Fibroblast of the aortic adventitia (primary cell): ENCODE measurements around the gene EXOC6. TPM values are rescaled to one million over a fixed set of nuclear protein-coding genes. Genes with fewer than 3 reads are reported as not detected.

Source experiments
- DNase-seq: peaks from one replicate; pipeline ENCODE4 v3.0.0-alpha.2; 2010; ENCODE audit warnings: low read depth
- H3K4me3 ChIP-seq: 2 replicates; pipeline ENCODE4 v1.5.1; 2011; ENCODE audit warnings: low read depth, mild to moderate bottlenecking, control low read depth, low read length, moderate library complexity
- total RNA-seq: library from RNA; depleted of rRNA; stranded (reverse); fragments of >200 nt; gene quantifications from 2 replicates; pipeline ENCODE4 v1.2.3, GENCODE V29; 2012; ENCODE audit warnings: low replicate concordance
- TF ChIP-seq, protein P1 (sequence below): IDR thresholded peaks from 2 replicates; pipeline ENCODE4 v1.5.1; 2011; ENCODE audit warnings: mild to moderate bottlenecking, low read length, control low read depth, inconsistent platforms; ENCODE audit not compliant: insufficient read depth

Gene EXOC6
- total RNA-seq, 1 donor = 16.5 TPM

DNA sequence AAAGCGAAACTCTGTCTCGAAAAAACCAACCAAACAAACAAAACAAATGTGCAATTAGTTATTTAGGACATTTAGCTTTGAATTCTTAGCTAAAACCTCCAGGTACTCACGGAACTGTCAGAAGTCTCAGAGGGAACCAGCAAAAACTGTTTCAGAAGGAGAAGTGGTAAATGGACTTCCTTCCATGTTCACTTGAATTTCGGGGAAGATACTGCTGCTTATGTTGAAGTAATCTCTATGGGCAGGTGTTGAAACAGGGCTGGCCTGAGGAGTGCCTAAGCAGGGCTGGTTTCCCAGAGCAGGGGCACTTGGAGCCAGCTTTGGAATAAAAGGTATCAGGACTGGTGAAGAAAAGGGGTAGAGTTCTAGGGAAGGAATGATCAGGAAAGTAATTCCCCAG, 2.4 kb upstream of the EXOC6 start:
- no peak overlapping the region for H3K4me3 ChIP-seq
- no peak for DNase-seq
- TF ChIP-seq, protein P1, sequence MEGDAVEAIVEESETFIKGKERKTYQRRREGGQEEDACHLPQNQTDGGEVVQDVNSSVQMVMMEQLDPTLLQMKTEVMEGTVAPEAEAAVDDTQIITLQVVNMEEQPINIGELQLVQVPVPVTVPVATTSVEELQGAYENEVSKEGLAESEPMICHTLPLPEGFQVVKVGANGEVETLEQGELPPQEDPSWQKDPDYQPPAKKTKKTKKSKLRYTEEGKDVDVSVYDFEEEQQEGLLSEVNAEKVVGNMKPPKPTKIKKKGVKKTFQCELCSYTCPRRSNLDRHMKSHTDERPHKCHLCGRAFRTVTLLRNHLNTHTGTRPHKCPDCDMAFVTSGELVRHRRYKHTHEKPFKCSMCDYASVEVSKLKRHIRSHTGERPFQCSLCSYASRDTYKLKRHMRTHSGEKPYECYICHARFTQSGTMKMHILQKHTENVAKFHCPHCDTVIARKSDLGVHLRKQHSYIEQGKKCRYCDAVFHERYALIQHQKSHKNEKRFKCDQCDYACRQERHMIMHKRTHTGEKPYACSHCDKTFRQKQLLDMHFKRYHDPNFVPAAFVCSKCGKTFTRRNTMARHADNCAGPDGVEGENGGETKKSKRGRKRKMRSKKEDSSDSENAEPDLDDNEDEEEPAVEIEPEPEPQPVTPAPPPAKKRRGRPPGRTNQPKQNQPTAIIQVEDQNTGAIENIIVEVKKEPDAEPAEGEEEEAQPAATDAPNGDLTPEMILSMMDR = no peak

DNA sequence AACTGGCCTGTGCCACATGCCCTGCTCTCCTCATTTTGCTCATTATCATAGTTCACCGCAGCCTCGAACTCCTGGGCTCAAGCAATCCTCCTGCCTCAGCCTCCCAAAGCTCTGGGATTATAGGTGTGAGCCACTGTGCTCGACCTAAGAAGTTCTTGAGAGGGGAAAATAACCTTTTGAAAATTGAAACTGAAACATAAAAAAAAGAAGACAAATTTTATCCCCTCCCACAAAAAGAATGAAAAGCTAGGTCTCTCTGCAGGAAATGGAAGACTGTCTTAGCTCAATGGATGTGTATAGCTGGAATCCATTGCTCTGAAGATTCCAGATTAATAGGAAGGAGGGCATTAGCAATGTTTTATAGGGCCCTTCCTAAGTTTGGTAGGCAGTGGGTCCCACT, 2.0 kb upstream of the EXOC6 start:
- no peak for DNase-seq
- TF ChIP-seq, protein P1 = no peak
- H3K4me3 ChIP-seq = no peak overlapping the region

DNA sequence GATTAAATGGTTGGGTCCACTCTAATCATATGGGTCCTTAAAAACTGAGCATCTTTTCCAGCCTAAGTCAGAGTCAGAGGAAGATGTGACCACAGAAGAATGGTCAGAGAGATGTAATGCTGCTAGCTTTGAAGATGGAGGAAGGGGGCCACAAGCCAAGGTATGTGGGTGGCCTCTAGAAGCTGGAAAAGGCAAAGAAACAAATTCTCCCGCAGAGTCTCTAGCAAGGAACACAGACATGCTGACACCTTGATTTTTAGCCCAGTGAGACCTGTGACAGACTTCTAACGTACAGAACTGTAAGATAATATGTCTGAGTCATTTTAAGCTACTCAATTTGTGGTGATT, 1.5 kb upstream of the EXOC6 start:
- no peak overlapping the region for H3K4me3 ChIP-seq

DNA sequence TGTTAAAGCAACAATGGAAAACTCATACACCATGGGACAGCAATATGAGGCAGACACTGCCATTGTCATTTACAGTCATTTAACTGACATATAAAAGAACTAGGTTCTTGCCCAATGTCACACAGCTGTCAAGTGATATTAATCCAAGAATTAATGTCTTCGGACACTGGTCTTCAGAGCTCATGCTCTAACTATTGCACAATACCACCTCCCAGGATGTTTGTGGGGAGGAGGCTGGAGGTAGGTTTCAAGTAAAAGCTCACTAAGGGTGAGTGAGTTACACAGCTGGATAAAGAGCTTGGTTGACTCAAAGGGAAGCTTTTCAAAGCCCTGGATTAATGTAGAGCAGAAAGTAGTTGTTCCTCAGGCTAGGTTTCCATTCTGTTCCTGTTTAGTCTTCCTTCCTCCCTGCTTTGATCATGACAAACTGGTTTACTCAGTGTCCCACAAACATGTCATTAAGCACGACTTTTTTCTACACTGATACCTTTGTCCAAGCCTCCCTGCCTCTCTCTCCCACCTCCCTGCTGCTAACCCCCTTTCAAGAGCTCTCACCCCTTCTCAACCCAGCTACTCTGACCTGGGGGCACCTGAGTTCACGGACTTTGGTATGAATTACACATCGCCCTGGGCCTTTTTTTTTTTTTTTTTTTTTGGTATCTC, 987 bp upstream of the EXOC6 start:
- no peak overlapping the region for H3K4me3 ChIP-seq
- TF ChIP-seq, protein P1 = no peak
- DNase-seq = no peak

More for the DNA sequence above, 1.5 kb upstream of the EXOC6 start:
- TF ChIP-seq, protein P1 = no peak
- DNase-seq = no peak

DNA sequence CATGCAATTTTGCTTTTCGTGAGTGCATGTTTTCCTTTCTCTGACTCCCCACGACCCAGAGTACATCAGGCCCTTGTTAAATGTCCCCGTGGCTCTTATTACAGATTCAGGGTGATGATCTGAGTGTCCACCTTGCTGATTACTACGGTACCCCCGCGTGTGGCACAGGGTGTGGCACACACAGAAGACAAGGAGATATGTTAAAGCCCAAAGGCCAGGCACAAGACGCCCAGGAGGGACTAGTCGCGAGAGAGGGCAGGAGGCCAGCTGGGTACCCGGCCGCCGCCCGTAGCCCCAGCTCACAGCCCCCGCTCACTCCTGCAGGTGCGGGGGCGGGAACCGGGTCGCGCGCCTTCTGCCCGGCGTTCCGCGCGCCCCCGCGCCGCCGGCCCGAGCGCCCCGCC, 281 bp upstream of the EXOC6 start:
- TF ChIP-seq, protein P1 = no peak
- no peak for DNase-seq
- peak overlapping the region; percentile 83 for H3K4me3 ChIP-seq

DNA sequence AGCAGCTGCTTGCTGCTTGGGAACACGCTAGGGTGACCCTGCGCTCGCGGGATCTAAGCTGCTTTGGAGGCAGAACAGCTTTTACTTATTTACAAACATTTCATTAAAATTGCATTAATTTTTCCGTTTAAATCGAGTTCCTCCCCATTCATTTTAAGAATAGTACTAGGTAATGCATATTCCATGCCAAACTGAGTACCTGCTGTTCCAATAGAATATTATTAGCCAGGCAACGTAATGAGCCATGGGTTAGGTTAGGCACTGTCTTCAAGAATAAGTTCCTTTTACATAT, 860 bp downstream of the EXOC6 start:
- TF ChIP-seq, protein P1 = no peak
- DNase-seq = peak; percentile 23
- H3K4me3 ChIP-seq = peak overlapping the region; percentile 83

DNA sequence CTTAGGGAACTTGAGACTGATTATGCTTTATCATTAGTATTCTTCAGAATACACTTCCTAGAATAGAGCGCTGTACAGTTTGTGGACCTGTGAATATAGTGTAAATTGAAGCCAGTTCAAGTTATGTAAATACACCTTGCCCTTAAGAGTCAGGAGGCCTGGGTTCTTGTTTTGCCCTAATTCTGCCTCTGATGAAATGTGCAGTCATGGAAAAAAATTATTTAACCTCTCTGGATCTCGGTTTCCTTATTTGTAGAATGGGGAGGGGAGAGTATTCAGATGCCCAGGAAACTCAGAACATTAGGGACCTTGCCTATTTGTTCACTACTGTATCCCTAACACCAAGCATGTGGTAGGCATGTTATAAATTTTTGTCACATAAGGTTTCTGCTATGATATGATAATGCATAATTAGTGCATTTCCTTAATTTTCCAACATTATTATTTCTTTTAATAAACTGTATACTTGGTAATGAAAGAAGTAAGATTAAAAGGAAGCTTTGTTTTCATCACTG, 1.3 kb downstream of the EXOC6 start:
- peak overlapping the region; percentile 83 for H3K4me3 ChIP-seq
- no peak for DNase-seq
- TF ChIP-seq, protein P1 = no peak
